SK-MEL-5 (cell line): ENCODE data around the gene BEND3. TPM values are rescaled to one million over a fixed set of nuclear protein-coding genes. Genes with fewer than 3 reads are reported as not detected.
"Not testable (repeated sequence)": the region's sequence is repeated elsewhere in the genome, so short reads cannot be mapped to it uniquely, and the experiment has no call there.

Source experiments
- DNase-seq: peaks from one replicate; pipeline ENCODE4 v3.0.0-alpha.2; 2016; ENCODE audit warnings: low read depth, low spot score
- in situ Hi-C: cut with HindIII; loops from 2 replicates; pipeline ENCODE4 v1.10.0; 2016; ENCODE audit warnings: low sequenced_read_pairs, high pct_unique_total_duplicates, low pct_unique_long_range_greater_than_20kb
- polyA plus RNA-seq, 2 experiments: library from polyadenylated mRNA; depleted of rRNA; stranded (reverse); fragments of >200 nt; gene quantifications; 2 replicates each; pipeline ENCODE4 v1.2.3, GENCODE V29; 2015
- total RNA-seq: library from RNA; depleted of rRNA; stranded (reverse); fragments of >200 nt; shearing (Covaris generic); gene quantifications from 2 replicates; pipeline ENCODE4 v1.2.3, GENCODE V29; 2014; rRNA removed

BEND3 gene
- 3.1 TPM in 2 replicates for total RNA-seq
- polyA plus RNA-seq (2015; cell fraction: cytosol; rRNA removed), result 3.9 and 6.0 TPM in 2 replicates
- polyA plus RNA-seq (2015; cell fraction: nucleus; rRNA removed), result 2.0 and 3.4 TPM in 2 replicates

DNA sequence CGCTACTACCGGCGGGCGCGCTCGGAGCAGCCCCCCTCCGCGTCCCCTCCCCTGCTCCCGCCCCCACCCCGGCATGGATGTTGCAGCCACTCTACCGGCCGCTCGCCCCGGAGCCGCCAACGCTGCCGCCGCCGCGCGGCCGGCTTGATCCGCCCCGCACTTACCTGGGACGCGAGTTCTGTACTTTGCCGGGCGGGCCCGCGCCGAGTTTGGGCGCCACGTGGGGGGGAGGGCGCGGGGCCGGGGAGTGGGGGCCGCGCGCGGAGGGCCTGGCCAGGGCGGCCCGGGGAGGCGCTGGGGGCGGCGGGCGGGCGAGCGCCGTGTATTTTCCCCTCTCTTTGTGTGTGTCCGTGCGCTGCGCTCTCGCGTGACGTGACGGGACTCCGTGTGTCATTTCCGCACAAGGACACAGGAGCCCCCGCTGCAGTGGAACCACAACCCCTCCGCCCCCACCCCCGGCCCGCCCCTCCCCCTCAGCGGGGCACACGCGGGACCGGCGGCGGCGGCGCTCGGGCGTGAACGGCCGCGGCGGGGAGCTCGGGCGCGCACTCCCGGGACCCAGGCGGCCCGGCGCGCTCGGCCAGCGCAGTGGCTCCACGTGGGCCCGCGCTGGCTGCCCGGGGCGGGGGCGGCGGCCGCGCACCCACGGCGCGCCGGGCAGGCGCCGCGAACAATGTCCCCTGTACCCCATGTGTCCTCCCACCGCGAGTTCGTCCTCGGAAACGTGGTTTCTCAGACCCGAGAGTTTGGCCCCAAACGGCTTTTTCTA, at the start of gene BEND3:
Gene BEND3, minus strand, starts transcription at position 590 of the 769 bp plus-strand sequence. CDS start 16,230 bp downstream, outside the sequence.
- DNase-seq, result no peak
- in situ Hi-C loops, result no loop called here

DNA sequence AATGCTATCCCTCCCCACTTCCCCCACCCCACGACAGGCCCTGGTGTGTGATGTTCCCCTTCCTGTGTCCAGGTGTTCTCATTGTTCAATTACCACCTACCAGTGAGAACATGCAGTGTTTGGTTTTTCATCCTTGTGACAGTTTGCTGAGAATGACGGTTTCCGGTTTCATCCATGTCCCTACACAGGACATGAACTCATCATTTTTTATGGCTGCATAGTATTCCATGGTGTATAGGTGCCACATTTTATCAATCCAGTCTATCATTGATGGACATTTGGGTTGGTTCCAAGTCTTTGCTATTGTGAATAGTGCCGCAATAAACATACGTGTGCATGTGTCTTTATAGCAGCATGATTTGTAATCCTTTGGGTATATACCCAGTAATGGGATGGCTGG, 49.0 kb upstream of the BEND3 start:
- DNase-seq, in situ Hi-C loops: not testable (repeated sequence)

GRCh38 chr6:107161521-107161920, 46.2 kb upstream of the BEND3 start:
- in situ Hi-C loops, result no loop called here
- peak; percentile 89 for DNase-seq

GRCh38 chr6:107156617-107157016, 41.3 kb upstream of the BEND3 start:
- no peak for DNase-seq
- in situ Hi-C loops, result no loop called here

DNA sequence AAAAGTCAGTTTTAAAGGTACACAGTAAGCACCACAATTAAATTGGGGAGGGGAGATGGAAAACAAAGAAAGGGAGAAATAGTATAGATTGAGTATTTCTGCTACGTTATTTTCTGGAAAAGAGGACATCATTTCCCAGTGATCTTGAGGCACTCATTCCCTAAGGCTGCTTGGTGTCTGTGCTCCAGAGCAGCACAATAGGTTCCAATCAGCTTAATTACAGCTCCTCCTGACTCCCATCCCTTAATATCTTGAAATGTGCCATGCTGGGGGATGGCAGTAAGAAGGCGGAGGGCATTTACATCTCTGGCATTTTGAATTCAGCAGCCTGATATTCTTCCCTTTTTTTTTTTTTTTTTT, 39.5 kb upstream of the BEND3 start:
- in situ Hi-C loops, result no loop called here
- no peak for DNase-seq

- in situ Hi-C loops, result no loop called here
- DNase-seq, result no peak
These were observed 39.0 kb upstream of the BEND3 start for GRCh38 chr6:107154131-107154800.

GRCh38 chr6:107152638-107153430, 37.5 kb upstream of the BEND3 start:
- in situ Hi-C loops, result no loop called here

DNA sequence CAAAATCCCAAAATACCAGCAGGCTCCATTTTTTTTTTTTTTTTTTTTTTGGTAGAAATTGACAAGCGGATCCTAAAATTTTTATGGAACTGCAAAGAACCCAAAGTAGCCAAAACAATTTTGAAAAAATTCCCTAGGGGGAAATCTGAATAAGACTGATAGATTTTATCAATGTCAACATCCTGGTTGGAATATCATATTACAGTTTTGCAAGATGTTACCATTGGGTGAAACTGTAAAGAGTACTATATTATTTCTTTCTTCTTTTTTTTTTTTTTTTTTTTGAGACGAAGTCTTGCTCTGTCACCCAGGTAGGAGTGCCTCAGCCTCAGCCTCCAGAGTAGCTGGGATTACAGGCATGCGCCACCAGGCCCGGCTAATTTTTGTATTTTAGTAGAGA, 29.4 kb upstream of the BEND3 start:
- no peak for DNase-seq
- in situ Hi-C loops, result no loop called here

More at GRCh38 chr6:107152638-107153430, 37.5 kb upstream of the BEND3 start:
- DNase-seq, result no peak

GRCh38 chr6:107144014-107144413, 28.7 kb upstream of the BEND3 start:
- in situ Hi-C loops, result no loop called here
- peak; percentile 88 for DNase-seq

GRCh38 chr6:107140581-107140980, 25.3 kb upstream of the BEND3 start:
- in situ Hi-C loops, result no loop called here
- DNase-seq, result no peak

- DNase-seq, in situ Hi-C loops: not testable (repeated sequence)
These were observed 21.0 kb upstream of the BEND3 start for GRCh38 chr6:107136324-107136723.

DNA sequence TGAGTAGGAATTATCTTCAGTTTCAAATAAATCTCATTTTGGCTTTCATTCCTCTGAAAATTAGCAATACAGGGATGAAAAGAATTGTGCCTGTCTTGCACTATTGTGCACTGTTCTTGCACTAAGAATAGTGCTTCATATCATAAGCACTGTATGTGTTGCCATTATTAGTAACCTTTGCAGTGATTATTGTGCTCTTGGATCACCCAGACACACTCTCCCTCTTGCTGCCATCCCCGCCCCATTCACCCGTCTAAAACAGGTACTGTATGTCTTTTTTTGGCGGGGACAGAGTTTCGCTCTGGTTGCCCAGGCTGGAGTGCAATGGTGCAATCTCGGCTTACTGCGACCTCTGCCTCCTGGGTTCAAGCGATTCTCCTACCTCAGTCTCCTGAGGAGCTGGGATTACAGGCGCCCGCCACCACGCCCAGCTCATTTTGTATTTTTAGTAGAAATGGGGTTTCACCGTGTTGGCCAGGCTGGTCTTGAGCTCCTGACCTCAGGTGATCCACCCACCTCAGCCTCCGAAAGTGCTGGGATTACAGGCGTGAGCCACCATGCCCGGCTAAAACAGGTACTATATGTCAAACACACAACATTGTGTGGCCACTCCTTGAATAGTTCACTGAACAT, 19.8 kb upstream of the BEND3 start:
- DNase-seq, in situ Hi-C loops: not testable (repeated sequence)

DNA sequence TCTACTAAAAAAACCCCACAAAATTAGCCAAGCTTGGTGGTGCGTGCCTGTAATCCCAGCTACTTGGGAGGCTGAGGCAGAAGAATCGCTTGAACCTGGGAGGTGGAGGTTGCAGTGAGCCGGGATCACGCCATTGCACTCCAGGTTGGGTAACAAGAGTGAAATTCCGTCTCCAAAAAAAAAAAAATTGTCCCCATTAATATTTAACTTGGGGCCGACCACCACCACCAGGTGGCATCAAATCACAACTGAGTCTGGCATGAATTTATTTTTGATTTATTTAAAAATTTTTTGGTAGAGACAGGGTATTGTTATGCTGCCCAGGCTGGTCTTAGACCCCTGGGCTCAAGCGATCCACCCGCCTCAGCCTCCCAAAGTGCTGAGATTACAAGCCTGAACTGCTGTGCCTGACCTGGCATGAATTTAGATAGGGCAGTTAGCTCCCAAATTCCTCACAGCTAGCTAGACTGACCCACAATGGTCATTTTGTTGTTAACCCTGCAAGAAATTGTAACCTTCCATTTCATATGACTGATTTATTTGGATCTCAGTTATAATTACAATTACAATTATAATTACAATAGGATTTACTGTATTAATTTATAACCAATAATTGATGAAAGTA, 17.1 kb upstream of the BEND3 start:
- peak; percentile 57 for DNase-seq
- in situ Hi-C loops, result no loop called here

- in situ Hi-C loops, result no loop called here
These were observed 14.1 kb upstream of the BEND3 start for GRCh38 chr6:107129370-107129925.

GRCh38 chr6:107128577-107128976, 13.3 kb upstream of the BEND3 start:
- in situ Hi-C loops, result no loop called here
- no peak for DNase-seq

More at GRCh38 chr6:107129370-107129925, 14.1 kb upstream of the BEND3 start:
- no peak for DNase-seq

DNA sequence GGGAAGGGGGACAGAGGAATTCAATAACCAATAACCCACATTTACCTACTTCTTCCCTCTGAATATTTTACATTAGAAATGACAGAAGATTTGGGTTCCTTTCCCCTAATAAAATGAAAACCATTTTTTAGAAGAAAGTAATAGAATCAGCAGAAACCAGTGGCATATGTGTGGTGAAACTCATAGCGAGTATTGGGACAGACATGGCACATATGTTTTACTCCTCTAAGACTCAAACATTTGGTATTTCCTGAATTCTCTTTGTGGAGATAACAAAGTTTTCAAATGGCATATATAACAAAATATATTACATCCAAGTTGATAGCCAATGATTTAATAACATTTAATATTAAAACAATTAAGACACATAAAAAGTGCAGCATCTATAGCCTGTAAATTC, 12.9 kb upstream of the BEND3 start:
- in situ Hi-C loops, result no loop called here
- DNase-seq, result no peak

GRCh38 chr6:107125771-107126170, 10.5 kb upstream of the BEND3 start:
- in situ Hi-C loops, result no loop called here

More at GRCh38 chr6:107125771-107126170, 10.5 kb upstream of the BEND3 start:
- no peak for DNase-seq
